ENCODE data around the gene NTRK3. TPM values are rescaled to one million over a fixed set of nuclear protein-coding genes. Genes with fewer than 3 reads are reported as not detected.
"Not testable (repeated sequence)": the region's sequence is repeated elsewhere in the genome, so short reads cannot be mapped to it uniquely, and the experiment has no call there.

The NTRK3 gene
- total RNA-seq, 5 donors from 2014 or later (not counting 1 experiment from before 2014, with no cell fraction given), result not detected

DNA sequence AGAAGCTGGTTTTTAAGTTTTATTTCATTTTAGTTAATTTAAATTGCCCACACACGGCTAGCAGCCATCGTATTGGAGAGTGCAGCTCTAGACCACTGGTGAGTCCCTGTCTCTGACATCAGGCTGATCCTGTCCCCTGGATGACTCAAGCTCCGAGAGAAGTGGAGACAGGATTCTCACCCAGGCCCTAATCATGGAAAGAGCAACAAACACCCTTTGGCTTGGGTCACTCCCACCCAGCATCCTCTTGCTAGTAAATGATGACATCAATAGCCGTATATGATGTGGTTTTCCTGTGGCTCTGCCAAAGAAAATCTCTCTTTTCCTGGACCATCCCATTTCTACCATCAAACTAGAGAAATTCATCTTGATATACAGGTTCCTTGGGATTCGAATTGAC, 182.2 kb downstream of the NTRK3 start:
- POLR2A ChIA-PET, result no interaction called here
- Histone ChIP-seq H3K9me3 (no peaks in the 10 kb centered on the region), H3K4me3 (ENCODE audit: control insufficient read depth in 1 of 2, extremely low read depth in 1 of 2, low read length in 1 of 2) (no peak overlapping the region), H3K4me1 (ENCODE audit: control insufficient read depth in 1 of 2, extremely low read depth in 1 of 2, insufficient read depth in 2 of 2, low read length in 2 of 2) (no peaks in the 10 kb centered on the region), H3K27ac (ENCODE audit: low read length) (no peak overlapping the region), H3K27me3 (replicated peaks in 1 of 2; ENCODE audit: control insufficient read depth in 2 of 2, extremely low read depth in 1 of 2, insufficient read depth in 2 of 2, low read length in 1 of 2) (no peaks in the 10 kb centered on the region), H3K36me3 (ENCODE audit: control insufficient read depth in 2 of 2, extremely low read depth in 1 of 2, insufficient read depth in 1 of 2, low read length in 1 of 2) (no peaks in the 10 kb centered on the region)
- peaks cover 3 to 5% of the 10 kb centered on the region in 2 donors for H3K27me3 Mint-ChIP-seq
- 93% methylated on average over 3 of the region's 5 CpGs for WGBS (ENCODE audit: insufficient coverage)
- H3K4me1 Mint-ChIP-seq, result no peaks in the 10 kb centered on the region
- ATAC-seq (replicated peaks in 1 of 4) (no peak), DNase-seq (no peak)
- H3K4me3 Mint-ChIP-seq, result no peak overlapping the region
- H3K27ac Mint-ChIP-seq, result no peak overlapping the region
- CTCF ChIA-PET, result no interaction called here
- H3K9me3 Mint-ChIP-seq, result no peaks in the 10 kb centered on the region
- H3K36me3 Mint-ChIP-seq, result no peaks in the 10 kb centered on the region

DNA sequence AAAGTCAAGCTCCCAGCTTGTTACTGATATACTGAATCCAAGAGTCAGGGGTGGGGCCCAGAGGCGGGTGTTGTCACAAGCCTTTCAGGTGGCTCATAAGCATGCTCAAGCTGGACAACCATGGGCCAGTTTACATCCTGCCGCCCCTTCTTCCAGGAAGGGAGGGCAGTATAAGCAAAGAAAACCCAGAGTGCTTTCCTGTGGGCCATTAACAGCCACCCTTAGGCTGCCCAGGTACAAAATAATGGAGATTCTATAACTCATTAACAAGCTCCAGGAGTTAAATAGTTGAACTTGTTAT, 183.2 kb downstream of the NTRK3 start:
- H3K9me3 Mint-ChIP-seq, result peaks cover 0 to 3% (median 0%) of the 10 kb centered on the region in 3 donors
- H3K4me1 ChIP-seq (ENCODE audit: control insufficient read depth in 1 of 2, extremely low read depth in 1 of 2, insufficient read depth in 2 of 2, low read length in 2 of 2), result no peaks in the 10 kb centered on the region
- H3K27me3 ChIP-seq (replicated peaks in 1 of 2; ENCODE audit: control insufficient read depth in 2 of 2, extremely low read depth in 1 of 2, insufficient read depth in 2 of 2, low read length in 1 of 2), result no peaks in the 10 kb centered on the region
- ATAC-seq (replicated peaks in 1 of 4) (no peak), DNase-seq (no peak)
- H3K36me3 Mint-ChIP-seq, result no peaks in the 10 kb centered on the region
- no peak overlapping the region for H3K4me3 ChIP-seq (ENCODE audit: control insufficient read depth in 1 of 2, extremely low read depth in 1 of 2, low read length in 1 of 2)
- no peaks in the 10 kb centered on the region for H3K9me3 ChIP-seq
- WGBS (ENCODE audit: insufficient coverage), result 71% methylated on average over 1 of the region's 2 CpGs
- no peak overlapping the region for H3K4me3 Mint-ChIP-seq
- no peak overlapping the region for H3K27ac ChIP-seq (ENCODE audit: low read length)
- CTCF ChIA-PET, result no interaction called here
- peaks cover 3 to 8% of the 10 kb centered on the region in 2 donors for H3K27me3 Mint-ChIP-seq
- no peaks in the 10 kb centered on the region for H3K36me3 ChIP-seq (ENCODE audit: control insufficient read depth in 2 of 2, extremely low read depth in 1 of 2, insufficient read depth in 1 of 2, low read length in 1 of 2)
- H3K27ac Mint-ChIP-seq, result no peak overlapping the region
- no peaks in the 10 kb centered on the region for H3K4me1 Mint-ChIP-seq
- POLR2A ChIA-PET, result no interaction called here

DNA sequence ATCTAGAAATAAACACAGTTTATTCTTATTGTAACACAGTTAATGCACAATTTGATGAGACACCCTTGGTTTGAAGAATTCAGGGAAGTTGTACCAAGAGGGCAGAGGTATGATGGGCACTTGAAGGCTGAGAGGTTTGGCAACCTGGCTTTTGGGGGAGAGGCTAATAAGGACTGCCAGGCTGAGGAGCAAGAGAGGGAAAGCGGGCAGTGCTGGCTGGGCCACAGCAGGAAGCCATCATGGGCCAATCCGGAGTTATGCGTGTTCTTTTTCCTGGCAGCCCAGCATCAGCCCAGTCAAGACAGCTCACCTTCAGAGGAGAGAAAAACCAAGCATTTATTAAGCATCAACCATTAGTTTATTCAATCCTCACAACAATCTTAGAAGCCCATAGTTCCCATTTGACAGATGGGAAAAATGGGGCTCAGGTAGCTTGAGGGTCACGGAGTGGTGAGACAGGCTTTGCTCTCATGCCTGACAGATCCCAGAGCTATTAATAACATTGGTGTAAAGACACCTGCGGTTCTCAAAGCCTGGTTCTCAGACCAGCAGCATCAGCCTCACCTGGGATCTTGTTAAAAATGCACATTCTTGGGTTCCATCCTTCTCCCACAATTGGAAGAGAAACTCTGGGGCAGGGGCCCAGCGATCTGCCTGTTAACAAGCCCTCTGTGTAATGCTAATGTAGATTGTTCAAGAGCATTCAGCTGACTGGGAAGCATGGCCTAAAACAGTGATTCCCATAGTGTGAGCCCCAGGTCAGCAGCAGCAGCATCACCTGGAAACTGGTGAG, 183.7 kb downstream of the NTRK3 start:
- no peak overlapping the region for H3K4me3 Mint-ChIP-seq
- no peak for DNase-seq

DNA sequence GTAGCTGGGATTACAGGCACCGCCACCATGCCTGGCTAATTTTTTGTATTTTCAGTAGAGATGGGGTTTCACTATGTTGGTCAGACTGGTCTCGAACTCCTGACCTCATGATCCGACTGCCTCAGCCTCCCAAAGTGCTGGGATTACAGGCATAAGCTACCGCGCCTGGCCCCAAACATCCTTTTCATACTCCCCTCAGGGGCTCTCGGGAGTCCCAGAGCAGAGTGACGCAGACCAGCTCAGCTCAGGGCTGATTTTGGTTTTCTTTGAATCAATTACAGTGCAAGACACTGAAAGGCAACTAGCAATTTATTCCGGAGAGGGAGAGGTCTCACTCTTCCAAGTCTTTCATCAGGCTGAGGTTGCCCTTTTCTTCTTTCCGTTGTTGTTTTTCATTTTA, 184.4 kb downstream of the NTRK3 start:
- ATAC-seq (replicated peaks in 1 of 4); H3K9me3 Mint-ChIP-seq; H3K4me1 ChIP-seq (ENCODE audit: control insufficient read depth in 1 of 2, extremely low read depth in 1 of 2, insufficient read depth in 2 of 2, low read length in 2 of 2); CTCF ChIA-PET; POLR2A ChIA-PET; H3K27ac Mint-ChIP-seq; H3K9me3 ChIP-seq; H3K4me3 ChIP-seq (ENCODE audit: control insufficient read depth in 1 of 2, extremely low read depth in 1 of 2, low read length in 1 of 2); DNase-seq; H3K4me1 Mint-ChIP-seq; H3K4me3 Mint-ChIP-seq; H3K27ac ChIP-seq (ENCODE audit: low read length); H3K36me3 Mint-ChIP-seq; H3K27me3 ChIP-seq (replicated peaks in 1 of 2; ENCODE audit: control insufficient read depth in 2 of 2, extremely low read depth in 1 of 2, insufficient read depth in 2 of 2, low read length in 1 of 2); H3K36me3 ChIP-seq (ENCODE audit: control insufficient read depth in 2 of 2, extremely low read depth in 1 of 2, insufficient read depth in 1 of 2, low read length in 1 of 2); H3K27me3 Mint-ChIP-seq: not testable (repeated sequence)
- 92% methylated on average over 5 of the region's 9 CpGs for WGBS (ENCODE audit: insufficient coverage)

More for the DNA sequence above, 183.7 kb downstream of the NTRK3 start:
- ChIA-PET CTCF (no interaction called here), POLR2A (no interaction called here)
- Histone ChIP-seq H3K27ac (ENCODE audit: low read length) (no peak overlapping the region), H3K27me3 (replicated peaks in 1 of 2; ENCODE audit: control insufficient read depth in 2 of 2, extremely low read depth in 1 of 2, insufficient read depth in 2 of 2, low read length in 1 of 2) (no peaks in the 10 kb centered on the region), H3K4me1 (ENCODE audit: control insufficient read depth in 1 of 2, extremely low read depth in 1 of 2, insufficient read depth in 2 of 2, low read length in 2 of 2) (no peaks in the 10 kb centered on the region), H3K9me3 (no peaks in the 10 kb centered on the region), H3K36me3 (ENCODE audit: control insufficient read depth in 2 of 2, extremely low read depth in 1 of 2, insufficient read depth in 1 of 2, low read length in 1 of 2) (no peaks in the 10 kb centered on the region), H3K4me3 (ENCODE audit: control insufficient read depth in 1 of 2, extremely low read depth in 1 of 2, low read length in 1 of 2) (no peak overlapping the region)
- no peaks in the 10 kb centered on the region for H3K4me1 Mint-ChIP-seq
- H3K36me3 Mint-ChIP-seq, result no peaks in the 10 kb centered on the region
- H3K27ac Mint-ChIP-seq, result no peak overlapping the region
- H3K27me3 Mint-ChIP-seq, result peaks cover 3 to 8% of the 10 kb centered on the region in 2 donors
- ATAC-seq (replicated peaks in 1 of 4), result no peak
- H3K9me3 Mint-ChIP-seq, result peaks cover 0 to 3% (median 0%) of the 10 kb centered on the region in 3 donors
- WGBS (ENCODE audit: insufficient coverage), result 92% methylated on average over 2 of the region's 6 CpGs

DNA sequence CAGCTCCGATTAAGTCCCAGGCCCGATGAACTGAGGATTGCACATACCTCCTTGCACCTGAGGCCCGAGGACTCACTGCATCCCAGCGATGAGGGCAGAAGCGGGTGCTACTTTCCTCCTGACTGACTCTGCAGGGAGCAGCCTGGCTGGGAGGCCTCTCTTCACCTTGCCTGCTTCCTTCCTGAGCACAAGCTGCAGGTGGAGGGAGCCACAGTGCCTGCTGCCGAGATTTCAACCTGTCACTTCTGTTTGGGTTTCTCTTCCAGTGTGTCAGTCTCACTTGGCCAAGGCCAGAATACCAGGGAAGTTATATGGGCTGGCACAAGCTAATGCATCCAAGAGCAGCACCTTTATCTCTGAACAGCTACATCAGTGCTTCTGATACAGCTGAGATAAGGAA, 185.4 kb downstream of the NTRK3 start:
- Mint-ChIP-seq H3K27ac (no peak overlapping the region), H3K4me3 (no peak overlapping the region), H3K27me3 (peaks cover 9 to 11% of the 10 kb centered on the region in 2 donors), H3K4me1 (no peaks in the 10 kb centered on the region), H3K36me3 (no peaks in the 10 kb centered on the region), H3K9me3 (peaks cover 0 to 11% (median 0%) of the 10 kb centered on the region in 3 donors)
- Histone ChIP-seq H3K36me3 (ENCODE audit: control insufficient read depth in 2 of 2, extremely low read depth in 1 of 2, insufficient read depth in 1 of 2, low read length in 1 of 2) (no peaks in the 10 kb centered on the region), H3K27ac (ENCODE audit: low read length) (no peak overlapping the region), H3K4me1 (ENCODE audit: control insufficient read depth in 1 of 2, extremely low read depth in 1 of 2, insufficient read depth in 2 of 2, low read length in 2 of 2) (no peaks in the 10 kb centered on the region), H3K4me3 (ENCODE audit: control insufficient read depth in 1 of 2, extremely low read depth in 1 of 2, low read length in 1 of 2) (no peak overlapping the region), H3K9me3 (no peaks in the 10 kb centered on the region), H3K27me3 (replicated peaks in 1 of 2; ENCODE audit: control insufficient read depth in 2 of 2, extremely low read depth in 1 of 2, insufficient read depth in 2 of 2, low read length in 1 of 2) (no peaks in the 10 kb centered on the region)
- CTCF ChIA-PET, result no interaction called here
- DNase-seq (no peak), ATAC-seq (replicated peaks in 1 of 4) (no peak)
- POLR2A ChIA-PET, result no interaction called here
- WGBS (ENCODE audit: insufficient coverage), result 75% methylated on average over 6 of the region's 6 CpGs

DNA sequence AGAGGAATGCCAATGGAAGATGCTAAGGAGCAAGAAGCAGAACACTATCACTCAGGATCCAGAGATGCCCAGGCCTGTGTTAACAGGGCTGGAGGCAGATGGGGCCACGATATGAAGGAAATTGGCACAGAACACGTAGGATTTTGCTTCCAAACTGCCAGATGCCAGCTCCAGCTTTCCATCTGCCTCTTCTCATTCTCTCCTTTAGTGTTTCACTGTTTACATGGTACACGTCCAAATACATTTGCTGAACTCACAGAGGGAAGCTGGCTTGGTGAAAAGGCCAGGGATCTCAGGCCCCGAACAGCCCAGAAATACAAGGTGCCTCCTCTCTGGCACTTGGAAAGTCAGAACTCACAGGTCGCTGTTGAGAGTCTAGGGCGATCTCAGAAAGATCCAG, 187.0 kb downstream of the NTRK3 start:
- Histone ChIP-seq H3K27me3 (replicated peaks in 1 of 2; ENCODE audit: control insufficient read depth in 2 of 2, extremely low read depth in 1 of 2, insufficient read depth in 2 of 2, low read length in 1 of 2) (no peaks in the 10 kb centered on the region), H3K4me3 (ENCODE audit: control insufficient read depth in 1 of 2, extremely low read depth in 1 of 2, low read length in 1 of 2) (no peak overlapping the region), H3K36me3 (ENCODE audit: control insufficient read depth in 2 of 2, extremely low read depth in 1 of 2, insufficient read depth in 1 of 2, low read length in 1 of 2) (no peaks in the 10 kb centered on the region), H3K27ac (ENCODE audit: low read length) (no peak overlapping the region), H3K4me1 (ENCODE audit: control insufficient read depth in 1 of 2, extremely low read depth in 1 of 2, insufficient read depth in 2 of 2, low read length in 2 of 2) (no peaks in the 10 kb centered on the region), H3K9me3 (no peaks in the 10 kb centered on the region)
- DNase-seq (no peak), ATAC-seq (replicated peaks in 1 of 4) (no peak)
- 73% methylated on average over 6 of the region's 6 CpGs for WGBS (ENCODE audit: insufficient coverage)
- Mint-ChIP-seq H3K9me3 (peaks cover 0 to 11% (median 0%) of the 10 kb centered on the region in 3 donors), H3K36me3 (no peaks in the 10 kb centered on the region), H3K4me3 (no peak overlapping the region), H3K27me3 (peaks cover 9% of the 10 kb centered on the region in 2 donors), H3K27ac (no peak overlapping the region), H3K4me1 (no peaks in the 10 kb centered on the region)
- CTCF ChIA-PET, result no interaction called here
- POLR2A ChIA-PET, result no interaction called here

DNA sequence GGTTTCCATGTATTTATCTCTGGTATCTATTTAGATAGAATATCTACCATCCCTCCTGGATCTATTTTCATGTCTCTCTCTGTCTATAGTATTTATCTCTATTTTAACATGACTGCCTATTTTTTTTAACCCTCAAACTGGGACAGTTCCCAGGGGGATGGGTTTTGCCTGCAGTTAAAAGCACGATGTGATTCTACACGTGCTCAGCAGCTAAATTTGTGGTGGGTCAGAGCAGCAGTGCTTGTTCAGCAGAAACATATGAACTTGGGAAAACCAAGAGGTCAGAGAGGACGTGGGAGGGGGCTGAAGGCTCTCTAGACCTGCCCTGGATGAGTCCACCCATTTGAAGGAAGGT, 189.2 kb downstream of the NTRK3 start:
- Mint-ChIP-seq H3K36me3 (no peaks in the 10 kb centered on the region), H3K4me3 (no peak overlapping the region), H3K4me1 (no peaks in the 10 kb centered on the region), H3K27me3 (peaks cover 6 to 7% of the 10 kb centered on the region in 2 donors), H3K9me3 (peaks cover 0 to 11% (median 0%) of the 10 kb centered on the region in 3 donors), H3K27ac (no peak overlapping the region)
- no peaks in the 10 kb centered on the region for H3K9me3 ChIP-seq
- ChIA-PET POLR2A (no interaction called here), CTCF (no interaction called here)
- ATAC-seq (replicated peaks in 1 of 4) (no peak), DNase-seq (no peak)
- H3K4me1 ChIP-seq (ENCODE audit: control insufficient read depth in 1 of 2, extremely low read depth in 1 of 2, insufficient read depth in 2 of 2, low read length in 2 of 2), result no peaks in the 10 kb centered on the region
- H3K36me3 ChIP-seq (ENCODE audit: control insufficient read depth in 2 of 2, extremely low read depth in 1 of 2, insufficient read depth in 1 of 2, low read length in 1 of 2), result no peaks in the 10 kb centered on the region
- 62% methylated on average over 2 of the region's 3 CpGs for WGBS (ENCODE audit: insufficient coverage)
- no peaks in the 10 kb centered on the region for H3K27me3 ChIP-seq (replicated peaks in 1 of 2; ENCODE audit: control insufficient read depth in 2 of 2, extremely low read depth in 1 of 2, insufficient read depth in 2 of 2, low read length in 1 of 2)
- no peak overlapping the region for H3K4me3 ChIP-seq (ENCODE audit: control insufficient read depth in 1 of 2, extremely low read depth in 1 of 2, low read length in 1 of 2)
- no peak overlapping the region for H3K27ac ChIP-seq (ENCODE audit: low read length)
